ENCODE data around the gene PSKH1. TPM values are rescaled to one million over a fixed set of nuclear protein-coding genes. Genes with fewer than 3 reads are reported as not detected.

Gene PSKH1
- total and polyA plus RNA-seq, 3 donors from 2014 or later = 47.7 to 66.8 (median 50.5) TPM

- 92 to 96% methylated on average over 8 of the region's 8 CpGs for WGBS, 2 donors
- intact Hi-C loops (cut with DNase I; ENCODE audit: low total_unique reads) = no loop called here
- TF ChIP-seq POLR2A (IDR thresholded peaks at IDR 0.05) (no peak), CTCF (IDR thresholded peaks at IDR 0.05) (no peak)
- Histone ChIP-seq H3K4me1 (peaks cover 33% of the 10 kb centered on the region), H3K4me3 (no peak overlapping the region), H3K9me3 (no peaks in the 10 kb centered on the region), H3K27me3 (no peaks in the 10 kb centered on the region), H3K27ac (peak overlapping the region in 1 of 2 donors; percentile 19), H3K36me3 (ENCODE audit: low read depth, missing control alignments) (no peaks in the 10 kb centered on the region)
- DNase-seq = no peak
These were observed 69.1 kb downstream of the PSKH1 start for GRCh38 chr16:67962135-67962534.

- 62 to 65% methylated on average over 2 of the region's 2 CpGs for WGBS, 2 donors
- peak overlapping the region in 1 of 2 donors; percentile 64 for H3K27ac ChIP-seq
- DNase-seq = no peak
- no peaks in the 10 kb centered on the region for H3K36me3 ChIP-seq (ENCODE audit: low read depth, missing control alignments)
- H3K27me3 ChIP-seq = no peaks in the 10 kb centered on the region
- no peak for TF ChIP-seq CTCF (IDR thresholded peaks at IDR 0.05)
- intact Hi-C loops (cut with DNase I; ENCODE audit: low total_unique reads) = no loop called here
- H3K4me3 ChIP-seq = peak overlapping the region; percentile 39 to 52
- no peaks in the 10 kb centered on the region for H3K9me3 ChIP-seq
- H3K4me1 ChIP-seq = peaks cover 38% of the 10 kb centered on the region
These were observed 70.2 kb downstream of the PSKH1 start for GRCh38 chr16:67963292-67963661.

- Histone ChIP-seq H3K27me3 (no peaks in the 10 kb centered on the region), H3K36me3 (ENCODE audit: low read depth, missing control alignments) (no peaks in the 10 kb centered on the region), H3K27ac (peak overlapping the region in 1 of 2 donors; percentile 64), H3K4me1 (peaks cover 35% of the 10 kb centered on the region), H3K9me3 (no peaks in the 10 kb centered on the region), H3K4me3 (peak overlapping the region; percentile 39 to 52)
- peak; percentile 56 for DNase-seq
- TF ChIP-seq POLR2A (IDR thresholded peaks at IDR 0.05) = no peak
- no peak for TF ChIP-seq CTCF (IDR thresholded peaks at IDR 0.05)
- intact Hi-C loops (cut with DNase I; ENCODE audit: low total_unique reads) = no loop called here
- WGBS, 2 donors = 33 to 65% methylated on average over 1 to 32 of the region's 32 CpGs
These were observed 70.7 kb downstream of the PSKH1 start for GRCh38 chr16:67963662-67964321.

DNA sequence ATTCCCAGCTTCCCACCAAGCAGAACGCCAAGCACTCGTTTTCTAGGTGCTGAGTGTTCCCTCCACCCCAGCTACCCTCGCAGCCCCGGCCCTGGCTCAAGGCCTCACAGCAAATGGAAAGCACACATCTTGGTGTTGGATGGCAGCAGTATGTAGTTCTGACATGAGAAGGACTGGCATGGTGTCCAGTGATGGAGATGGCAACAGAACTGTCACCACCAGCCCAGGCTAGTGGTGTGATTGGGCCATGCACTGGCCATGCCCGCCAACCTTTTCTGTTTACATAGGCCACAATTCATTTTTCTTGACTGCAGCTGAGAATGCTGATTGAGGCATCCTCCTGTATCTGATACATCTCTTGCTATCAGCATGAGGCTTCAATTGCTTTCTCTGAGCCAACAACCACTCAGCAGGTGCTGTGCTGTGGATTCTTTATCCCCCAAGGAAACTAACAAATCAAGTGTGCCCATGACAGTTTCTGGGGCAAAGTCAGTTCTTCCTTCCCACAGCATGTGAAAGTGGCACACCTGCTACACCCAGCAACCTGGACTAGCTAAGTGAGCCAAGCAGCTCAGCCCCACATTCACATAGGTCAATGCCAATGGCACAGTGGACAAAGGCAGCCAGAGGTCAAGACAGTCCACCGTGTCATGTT lies 71.5 kb downstream of the PSKH1 start:
- Histone ChIP-seq H3K27ac (peak overlapping the region in 1 of 2 donors; percentile 94), H3K36me3 (ENCODE audit: low read depth, missing control alignments) (no peaks in the 10 kb centered on the region), H3K9me3 (no peaks in the 10 kb centered on the region), H3K27me3 (no peaks in the 10 kb centered on the region), H3K4me3 (peak overlapping the region in 1 of 2 donors; percentile 52), H3K4me1 (peaks cover 28% of the 10 kb centered on the region)
- 44 to 66% methylated on average over 6 of the region's 6 CpGs for WGBS, 2 donors
- TF ChIP-seq POLR2A (IDR thresholded peaks at IDR 0.05) (no peak), CTCF (IDR thresholded peaks at IDR 0.05) (no peak)
- intact Hi-C loops (cut with DNase I; ENCODE audit: low total_unique reads) = no loop called here
- no peak for DNase-seq

Measured in testis (tissue), 3 donors.